Progenitor cell of endocrine pancreas (in vitro differentiated cells): ENCODE measurements around the gene DEFB132. TPM values are rescaled to one million over a fixed set of nuclear protein-coding genes. Genes with fewer than 3 reads are reported as not detected.
A peak's percentile ranks its signal among the peaks of the same experiment; 100 is the strongest.
"Not testable (repeated sequence)": the region's sequence is repeated elsewhere in the genome, so short reads cannot be mapped to it uniquely, and the experiment has no call there.

Experiments
- DNase-seq: peaks from one replicate; pipeline ENCODE4 v3.0.0; 2021; ENCODE audit warnings: low spot score; ENCODE audit not compliant: unreplicated experiment
- H3K27ac Mint-ChIP-seq: 2 replicates; pipeline ENCODE4 v1.8.0; 2021; ENCODE audit warnings: mild to moderate bottlenecking, moderate library complexity, mixed read lengths
- H3K27me3 Mint-ChIP-seq: 2 replicates; pipeline ENCODE4 v1.8.0; 2021; ENCODE audit warnings: mixed read lengths
- H3K36me3 Mint-ChIP-seq: 2 replicates; pipeline ENCODE4 v1.8.0; 2022; ENCODE audit warnings: mixed read lengths; ENCODE audit not compliant: insufficient read depth
- H3K4me1 Mint-ChIP-seq: 2 replicates; pipeline ENCODE4 v1.8.0; 2021; ENCODE audit warnings: low read depth, mixed read lengths
- H3K4me3 Mint-ChIP-seq: 2 replicates; pipeline ENCODE4 v1.8.0; 2021; ENCODE audit warnings: low read depth, mild to moderate bottlenecking, moderate library complexity, mixed read lengths
- H3K9me3 Mint-ChIP-seq: 2 replicates; pipeline ENCODE4 v1.8.0; 2021; ENCODE audit warnings: low read depth, mixed read lengths
- total RNA-seq: library from RNA; stranded (reverse); gene quantifications from 2 replicates; pipeline ENCODE4 v1.2.1, GENCODE V29; 2021
- TF ChIP-seq, protein P1 (sequence below): fragments of 200-600 bp; sonication (generic); IDR thresholded peaks from one replicate; pipeline ENCODE4 v1.5.0; 2021; ENCODE audit warnings: antibody characterized with exemption, mild to moderate bottlenecking; ENCODE audit not compliant: unreplicated experiment

Gene DEFB132
- total RNA-seq, 1 donor from 2014 or later: not detected

DNA sequence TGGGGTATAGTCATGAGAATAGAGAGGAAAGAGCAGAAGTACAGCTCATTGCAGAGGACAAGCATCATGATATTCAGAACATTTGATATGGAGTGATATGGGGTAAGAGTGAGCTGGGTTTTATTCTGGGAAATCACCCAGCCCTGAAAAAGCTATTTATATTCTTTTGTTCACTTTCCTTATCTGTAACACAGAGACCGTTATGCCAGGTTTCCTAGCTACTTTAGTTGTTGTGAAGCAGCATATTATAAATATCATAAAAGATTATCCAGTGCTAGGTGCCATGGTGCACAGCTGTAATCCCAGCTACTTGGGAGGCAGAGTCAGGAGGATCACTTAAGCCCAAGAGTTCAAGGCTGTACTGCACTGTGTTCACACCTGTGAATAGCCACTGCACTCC lies 40.3 kb upstream of the DEFB132 start:
- Mint-ChIP-seq H3K27ac (no peak overlapping the region), H3K27me3 (peaks cover 54% of the 10 kb centered on the region), H3K36me3 (no peaks in the 10 kb centered on the region), H3K4me3 (no peak overlapping the region), H3K9me3 (no peaks in the 10 kb centered on the region), H3K4me1 (no peaks in the 10 kb centered on the region)
- TF ChIP-seq, protein P1, sequence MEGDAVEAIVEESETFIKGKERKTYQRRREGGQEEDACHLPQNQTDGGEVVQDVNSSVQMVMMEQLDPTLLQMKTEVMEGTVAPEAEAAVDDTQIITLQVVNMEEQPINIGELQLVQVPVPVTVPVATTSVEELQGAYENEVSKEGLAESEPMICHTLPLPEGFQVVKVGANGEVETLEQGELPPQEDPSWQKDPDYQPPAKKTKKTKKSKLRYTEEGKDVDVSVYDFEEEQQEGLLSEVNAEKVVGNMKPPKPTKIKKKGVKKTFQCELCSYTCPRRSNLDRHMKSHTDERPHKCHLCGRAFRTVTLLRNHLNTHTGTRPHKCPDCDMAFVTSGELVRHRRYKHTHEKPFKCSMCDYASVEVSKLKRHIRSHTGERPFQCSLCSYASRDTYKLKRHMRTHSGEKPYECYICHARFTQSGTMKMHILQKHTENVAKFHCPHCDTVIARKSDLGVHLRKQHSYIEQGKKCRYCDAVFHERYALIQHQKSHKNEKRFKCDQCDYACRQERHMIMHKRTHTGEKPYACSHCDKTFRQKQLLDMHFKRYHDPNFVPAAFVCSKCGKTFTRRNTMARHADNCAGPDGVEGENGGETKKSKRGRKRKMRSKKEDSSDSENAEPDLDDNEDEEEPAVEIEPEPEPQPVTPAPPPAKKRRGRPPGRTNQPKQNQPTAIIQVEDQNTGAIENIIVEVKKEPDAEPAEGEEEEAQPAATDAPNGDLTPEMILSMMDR: no peak
- no peak for DNase-seq

DNA sequence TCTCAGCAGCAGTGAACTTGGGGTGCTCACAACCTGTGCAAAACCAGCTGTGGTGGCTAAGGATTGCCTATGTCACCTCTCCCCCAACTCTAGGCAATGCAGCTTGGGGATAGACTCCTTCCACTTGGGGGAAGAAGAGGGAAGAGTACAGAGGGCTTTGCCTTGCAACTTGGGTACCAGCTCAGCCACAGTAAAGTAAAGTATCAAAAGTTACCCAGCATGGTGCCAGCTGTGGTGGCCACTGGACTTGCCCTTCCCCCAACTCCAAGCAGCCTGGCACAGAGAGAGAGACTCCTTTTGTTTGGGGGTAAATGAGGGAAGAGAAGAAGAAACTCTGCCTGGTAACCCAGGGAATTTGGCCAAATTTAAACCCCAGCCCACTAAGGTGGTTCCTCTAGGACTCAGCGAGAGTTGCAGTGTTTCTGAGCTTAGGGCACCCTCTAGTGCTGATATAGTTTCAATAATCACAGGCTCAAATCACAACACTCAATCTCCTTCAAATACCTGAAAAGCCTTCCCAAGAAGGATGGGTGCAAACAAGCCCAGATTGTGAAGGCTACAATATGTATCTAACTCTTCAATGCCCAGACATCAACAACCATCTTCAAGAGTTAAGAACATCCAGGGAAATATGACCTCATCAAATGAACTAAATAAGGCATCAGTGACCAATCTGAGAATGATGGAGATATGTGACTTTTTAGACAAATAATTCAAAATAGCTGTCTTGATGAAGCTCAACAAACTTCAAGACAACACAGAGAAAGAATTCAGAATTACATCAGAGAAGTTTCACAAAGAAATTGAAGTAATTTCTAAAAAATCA lies 38.0 kb upstream of the DEFB132 start:
- Mint-ChIP-seq H3K27me3 (peaks cover 51% of the 10 kb centered on the region), H3K9me3 (no peaks in the 10 kb centered on the region), H3K4me3 (no peak overlapping the region), H3K4me1 (no peaks in the 10 kb centered on the region), H3K36me3 (no peaks in the 10 kb centered on the region), H3K27ac (no peak overlapping the region)
- TF ChIP-seq, protein P1: peak; percentile 56
- no peak for DNase-seq

- H3K4me1 Mint-ChIP-seq: no peaks in the 10 kb centered on the region
- no peak overlapping the region for H3K4me3 Mint-ChIP-seq
- TF ChIP-seq, protein P1: no peak
- H3K27ac Mint-ChIP-seq: no peak overlapping the region
- H3K9me3 Mint-ChIP-seq: no peaks in the 10 kb centered on the region
- H3K27me3 Mint-ChIP-seq: peaks cover 54% of the 10 kb centered on the region
- no peaks in the 10 kb centered on the region for H3K36me3 Mint-ChIP-seq
- no peak for DNase-seq
Observed at GRCh38 chr20:221258-221830, 36.2 kb upstream of the DEFB132 start.

DNA sequence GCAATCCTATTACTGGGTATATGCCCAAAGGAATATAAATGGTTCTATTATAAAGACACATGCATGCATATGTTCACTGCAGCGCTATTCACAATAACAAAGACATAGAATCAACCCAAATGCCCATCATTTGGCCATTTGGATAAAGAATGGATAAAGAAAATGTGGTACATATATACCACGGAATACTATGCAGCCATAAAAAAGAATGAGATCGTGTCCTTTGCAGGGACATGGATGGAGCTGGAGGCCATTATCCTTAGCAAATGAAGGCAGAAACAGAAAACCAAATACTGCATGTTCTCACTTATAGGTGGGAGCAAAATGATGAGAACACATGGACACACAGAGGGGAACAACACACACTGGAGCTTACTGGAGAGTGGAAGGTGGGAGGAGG lies 31.6 kb upstream of the DEFB132 start:
- DNase-seq, H3K36me3 Mint-ChIP-seq, H3K4me1 Mint-ChIP-seq, H3K27ac Mint-ChIP-seq, H3K4me3 Mint-ChIP-seq, H3K9me3 Mint-ChIP-seq: not testable (repeated sequence)
- peaks cover 42% of the 10 kb centered on the region for H3K27me3 Mint-ChIP-seq

DNA sequence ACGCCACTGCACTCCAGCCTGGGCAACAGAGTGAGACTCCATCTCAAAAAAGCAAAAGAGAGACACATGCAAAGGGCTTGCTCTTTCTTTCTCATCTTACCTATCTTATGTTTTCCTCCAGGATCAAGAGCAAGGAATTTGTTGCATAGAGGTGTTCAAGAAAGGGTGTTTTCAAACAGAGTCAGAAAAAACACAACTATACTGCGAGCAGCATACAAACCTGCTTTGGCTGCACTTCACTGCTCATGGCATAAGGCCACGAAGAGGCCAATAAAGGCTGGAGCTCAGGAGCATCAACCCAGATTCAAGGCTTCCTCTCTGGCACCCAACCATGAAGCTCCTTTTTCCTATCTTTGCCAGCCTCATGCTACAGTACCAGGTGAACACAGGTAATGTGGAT lies 30.6 kb upstream of the DEFB132 start, which contains the start of gene DEFB129:
TSS of gene DEFB129 (plus strand) at position 301 of the 400 bp plus-strand sequence. CDS start at position 332, 31 bp downstream.
- TF ChIP-seq, protein P1: no peak
- no peaks in the 10 kb centered on the region for H3K9me3 Mint-ChIP-seq
- H3K27ac Mint-ChIP-seq: no peak within 1 kb of the TSS
- no peak within 1 kb of the TSS for H3K4me3 Mint-ChIP-seq
- H3K36me3 Mint-ChIP-seq: no peaks in the 10 kb centered on the region
- H3K4me1 Mint-ChIP-seq: no peaks in the 10 kb centered on the region
- no peak for DNase-seq
- peaks cover 33% of the 10 kb centered on the region for H3K27me3 Mint-ChIP-seq
